HepG2 (cell line): ENCODE measurements around the gene ARHGAP26. TPM values are rescaled to one million over a fixed set of nuclear protein-coding genes. Genes with fewer than 3 reads are reported as not detected.

Experiments used
- ARNT ChIP-seq: fragments of 450-650 bp; IDR thresholded peaks from 2 replicates; pipeline ENCODE4 v1.6.1; 2017
- ATF4 ChIP-seq, 2 experiments: fragments of 450-650 bp in 1 of 2; sonication (generic) in 1 of 2; formaldehyde crosslinking; IDR thresholded peaks; 2 replicates each; pipeline versions ENCODE4 v1.5.0 to v1.8.0; 2020 to 2022; ENCODE audit warnings: mild to moderate bottlenecking in 1 of 2, missing genetic modification reagents in 1 of 2
- CCDC6 ChIP-seq: sonication (generic); formaldehyde crosslinking; IDR thresholded peaks from 2 replicates; pipeline ENCODE4 v1.8.1; 2022; ENCODE audit warnings: mild to moderate bottlenecking, missing genetic modification reagents, moderate library complexity
- CSRNP1 ChIP-seq: sonication (generic); formaldehyde crosslinking; IDR thresholded peaks from 2 replicates; pipeline ENCODE4 v1.8.1; 2023; ENCODE audit warnings: mild to moderate bottlenecking, missing genetic modification reagents
- DNMT3B ChIP-seq: conservative IDR thresholded peaks from 2 replicates; pipeline ENCODE4 v1.6.1; 2016; ENCODE audit warnings: missing biosample characterization, control low read depth
- FLYWCH1 ChIP-seq: sonication (generic); formaldehyde crosslinking; IDR thresholded peaks from 2 replicates; pipeline ENCODE4 v1.8.1; 2023; ENCODE audit warnings: mild to moderate bottlenecking, missing genetic modification reagents
- FOXC1 ChIP-seq: sonication (generic); formaldehyde crosslinking; IDR thresholded peaks from 2 replicates; pipeline ENCODE4 v1.8.0; 2022; ENCODE audit warnings: mild to moderate bottlenecking, missing genetic modification reagents, borderline replicate concordance
- FOXO4 ChIP-seq: sonication (generic); formaldehyde crosslinking; conservative IDR thresholded peaks from 2 replicates; pipeline ENCODE4 v1.8.1; 2023; ENCODE audit warnings: missing genetic modification reagents
- GLI4 ChIP-seq: sonication (generic); formaldehyde crosslinking; IDR thresholded peaks from 2 replicates; pipeline ENCODE4 v1.5.1; 2020; ENCODE audit warnings: missing genetic modification reagents, mild to moderate bottlenecking, moderate library complexity, borderline replicate concordance
- HOXA5 ChIP-seq: sonication (generic); formaldehyde crosslinking; IDR thresholded peaks from 2 replicates; pipeline ENCODE4 v1.4.0; 2020; ENCODE audit warnings: missing genetic modification reagents
- HOXD1 ChIP-seq: sonication (generic); formaldehyde crosslinking; IDR thresholded peaks from 2 replicates; pipeline ENCODE4 v1.5.0; 2020; ENCODE audit warnings: missing genetic modification reagents
- KLF16 ChIP-seq, 2 experiments: sonication (generic) in 1 of 2; formaldehyde crosslinking in 1 of 2; IDR thresholded peaks; 2 replicates each; pipeline versions ENCODE4 v1.6.1 to v1.8.0; 2016 to 2023; ENCODE audit warnings: missing genetic modification reagents in 2 of 2, missing compliant biosample characterization in 1 of 2
- MAFK ChIP-seq, 2 experiments: IDR thresholded peaks in 1 of 2; conservative IDR thresholded peaks in 1 of 2; 2 replicates each; pipeline ENCODE4 v1.6.1; 2011; ENCODE audit warnings: improper control_type of control experiment in 2 of 2, low read length in 2 of 2
- MXD4 ChIP-seq: IDR thresholded peaks from 2 replicates; pipeline ENCODE4 v1.6.1; 2016; ENCODE audit warnings: mild to moderate bottlenecking, missing biosample characterization, missing genetic modification reagents
- NFE2L1 ChIP-seq: sonication (generic); formaldehyde crosslinking; IDR thresholded peaks from 2 replicates; pipeline ENCODE4 v1.4.0; 2020; ENCODE audit warnings: missing genetic modification reagents, mild to moderate bottlenecking, borderline replicate concordance
- NFIC ChIP-seq: IDR thresholded peaks from 2 replicates; pipeline ENCODE4 v1.6.1; 2012; ENCODE audit warnings: mild to moderate bottlenecking, low read length, inconsistent platforms
- NFYB ChIP-seq: sonication (generic); formaldehyde crosslinking; IDR thresholded peaks from 2 replicates; pipeline ENCODE4 v1.4.0; 2020; ENCODE audit warnings: missing genetic modification reagents
- RAD21 ChIP-seq: fragments of 450-650 bp; formaldehyde crosslinking; IDR thresholded peaks from 2 replicates; pipeline ENCODE4 v1.5.0; 2020; ENCODE audit warnings: mild to moderate bottlenecking
- RBM22 ChIP-seq: fragments of 200-400 bp; formaldehyde crosslinking; optimal IDR thresholded peaks from 2 replicates; pipeline ENCODE3; 2017; ENCODE audit warnings: mild to moderate bottlenecking, low read length, moderate library complexity
- RELA ChIP-seq: sonication (generic); formaldehyde crosslinking; IDR thresholded peaks from 2 replicates; pipeline ENCODE4 v1.4.0; 2020; ENCODE audit warnings: missing genetic modification reagents
- SCMH1 ChIP-seq: sonication (generic); formaldehyde crosslinking; IDR thresholded peaks from 2 replicates; pipeline ENCODE4 v1.9.0; 2021; ENCODE audit warnings: missing genetic modification reagents, mild to moderate bottlenecking, borderline replicate concordance
- TCF12 ChIP-seq, 2 experiments: fragments of 450-650 bp in 1 of 2; sonication (generic) in 1 of 2; formaldehyde crosslinking in 1 of 2; IDR thresholded peaks; 2 replicates each; pipeline versions ENCODE4 v1.6.1 to v1.8.0; 2017 to 2022; ENCODE audit warnings: antibody characterized with exemption in 1 of 2, mild to moderate bottlenecking in 1 of 2, missing genetic modification reagents in 1 of 2, moderate library complexity in 1 of 2
- ZBTB7A ChIP-seq: sonication (generic); formaldehyde crosslinking; IDR thresholded peaks from 2 replicates; pipeline ENCODE4 v1.8.0; 2022; ENCODE audit warnings: mild to moderate bottlenecking, missing genetic modification reagents
- ZNF362 ChIP-seq: sonication (generic); formaldehyde crosslinking; IDR thresholded peaks from 2 replicates; pipeline ENCODE4 v1.4.0; 2020; ENCODE audit warnings: missing genetic modification reagents, mild to moderate bottlenecking, borderline replicate concordance
- ZNF367 ChIP-seq: sonication (generic); formaldehyde crosslinking; IDR thresholded peaks from 2 replicates; pipeline ENCODE4 v1.4.0; 2020; ENCODE audit warnings: missing genetic modification reagents, borderline replicate concordance
- ZNF44 ChIP-seq: sonication (generic); formaldehyde crosslinking; IDR thresholded peaks from 2 replicates; pipeline ENCODE4 v1.5.1; 2020; ENCODE audit warnings: mild to moderate bottlenecking, missing genetic modification reagents
- ZNF691 ChIP-seq: sonication (generic); formaldehyde crosslinking; IDR thresholded peaks from 2 replicates; pipeline ENCODE4 v1.4.0; 2020; ENCODE audit warnings: missing genetic modification reagents, low read depth, mild to moderate bottlenecking, borderline replicate concordance
- polyA plus RNA-seq, 8 experiments: library from polyadenylated mRNA; depleted of rRNA in 3 of 8; stranded (reverse) in 7 of 8; unstranded in 1 of 8; fragments of >200 nt; fragmentation: Illumina TruSeq in 4 of 8; extraction: Trizol in 4 of 8; gene quantifications; 2 replicates each; pipeline versions ENCODE4 v1.2.1 to v1.2.3, GENCODE V29; 2011 to 2016; ENCODE audit warnings: low read depth in 4 of 8, missing spikeins in 1 of 8, mixed read lengths in 1 of 8; ENCODE audit not compliant: insufficient read depth in 1 of 8
- total RNA-seq, 5 experiments: library from RNA; depleted of rRNA; stranded (reverse); fragments of >200 nt; fragmentation: Illumina TruSeq; extraction: Trizol; gene quantifications; 2 replicates each; pipeline ENCODE4 v1.2.3, GENCODE V29; 2016; ENCODE audit warnings: low read depth in 1 of 5

Gene ARHGAP26
- total and polyA plus RNA-seq, 2 of the 13 experiments (the other 11 are each of a cell fraction or from before 2014, with no cell fraction given), result 9.6 to 18.2 TPM

- no peak for TF ChIP-seq MAFK (conservative IDR thresholded peaks at IDR 0.05 in 1 of 2, IDR thresholded peaks at IDR 0.05 in 1 of 2; ENCODE audit: low read length in 2 of 2)
- TF ChIP-seq CCDC6 (CRISPR knock-in tag), result no peak
- no peak for TF ChIP-seq DNMT3B (CRISPR knock-in tag)
- no peak for TF ChIP-seq GLI4 (CRISPR knock-in tag)
- no peak for TF ChIP-seq ZNF44 (CRISPR knock-in tag)
- TF ChIP-seq ZNF691 (CRISPR knock-in tag), result no peak
- no peak for TF ChIP-seq ARNT
- TF ChIP-seq ATF4 (CRISPR knock-in tag; IDR thresholded peaks at IDR 0.05), result no peak
- no peak for TF ChIP-seq MXD4 (CRISPR knock-in tag)
- TF ChIP-seq RAD21, result no peak; the same call in 1 of the 2 replicates
- no peak for TF ChIP-seq FOXC1
- no peak for TF ChIP-seq HOXA5 (CRISPR knock-in tag)
- TF ChIP-seq RELA (CRISPR knock-in tag), result no peak
- no peak for TF ChIP-seq HOXD1
- TF ChIP-seq KLF16 (CRISPR knock-in tag; IDR thresholded peaks at IDR 0.05), result no peak
- TF ChIP-seq ZNF367 (CRISPR knock-in tag), result no peak
- TF ChIP-seq ZBTB7A (CRISPR knock-in tag), result no peak
- TF ChIP-seq FLYWCH1 (CRISPR knock-in tag), result no peak
- TF ChIP-seq NFIC, result no peak
- TF ChIP-seq TCF12 (IDR thresholded peaks at IDR 0.05), result no peak
- no peak for TF ChIP-seq TCF12 (CRISPR knock-in tag; IDR thresholded peaks at IDR 0.05)
- TF ChIP-seq RBM22, result no peak
- no peak for TF ChIP-seq NFYB
- no peak for TF ChIP-seq NFE2L1 (CRISPR knock-in tag)
- 0 out of 2 replicates have a peak, but pooled peaks have one; percentile 26 for TF ChIP-seq CSRNP1
- TF ChIP-seq ZNF362 (CRISPR knock-in tag), result no peak
- no peak for TF ChIP-seq SCMH1 (CRISPR knock-in tag)
- no peak for TF ChIP-seq FOXO4 (CRISPR knock-in tag)
These were observed 50.3 kb downstream of the ARHGAP26 start (continued) for GRCh38 chr5:142820447-142820846.
